Measurements from ENCODE around the gene SORD. TPM values are rescaled to one million over a fixed set of nuclear protein-coding genes. Genes with fewer than 3 reads are reported as not detected.

The SORD gene
- total and polyA plus RNA-seq, 10 of the 15 experiments (the other 5 are each of a cell fraction or from before 2014, with no cell fraction given) = 7.5 to 51.6 (median 40.1) TPM

- no peaks in the 10 kb centered on the region for H3K4me1 ChIP-seq (ENCODE audit: control insufficient read depth, insufficient read depth, low read length)
- no peak overlapping the region for H3K4me2 ChIP-seq (ENCODE audit: control insufficient read depth, insufficient read depth)
- ChIA-PET SMC1A (ENCODE audit: uncharacterized antibody, unreplicated experiment) (interaction anchor here (0.8 kb wide), 1 partner anchor 43 kb away, joined by 4 read pairs; no protein-coding TSS in a partner anchor), RAD21 (ENCODE audit: unreplicated experiment) (no interaction called here), POLR2A (no interaction called here), CTCF (no interaction called here)
- TF ChIP-seq ZNF217 (IDR thresholded peaks at IDR 0.05) (no peak), IRF3 (IDR thresholded peaks at IDR 0.05) (no peak), RELA (IDR thresholded peaks at IDR 0.05; ENCODE audit: borderline replicate concordance, partially characterized antibody) (no peak), ZNF592 (IDR thresholded peaks at IDR 0.05) (no peak), SIX5 (IDR thresholded peaks at IDR 0.05; ENCODE audit: low read depth, low read length, severe bottlenecking) (no peak), HDAC2 (IDR thresholded peaks at IDR 0.05) (no peak), HDGF (IDR thresholded peaks at IDR 0.05) (no peak), PAX5 (IDR thresholded peaks at IDR 0.05; ENCODE audit: borderline replicate concordance, low read depth, low read length) (no peak)
- H2AFZ ChIP-seq (ENCODE audit: control insufficient read depth, low read depth, low read length) = no peak overlapping the region
- in situ Hi-C loops (cut with MboI) (no loop called here), intact Hi-C loops (cut with micrococcal nuclease; ENCODE audit: unreplicated experiment) (no loop called here)
- no peaks in the 10 kb centered on the region for H3K9me3 ChIP-seq (replicated peaks; ENCODE audit: control insufficient read depth, insufficient read depth, low read length)
- ATAC-seq (peak; percentile 50), FAIRE-seq (no peak), DNase-seq (ENCODE audit: low read depth, low spot score) (no peak)
- 0 out of 4 replicates have a peak, but pooled peaks cover 0 to 2% of the 10 kb centered on the region in 2 experiments for H3K27me3 ChIP-seq (replicated peaks in 1 of 2; ENCODE audit: control insufficient read depth in 2 of 2, insufficient read depth in 2 of 2, low read length in 1 of 2)
- H3K4me3 ChIP-seq = no peak overlapping the region
- BruUV-seq (replicated peaks) = no TSS peak
- no peaks in the 10 kb centered on the region for H3K36me3 ChIP-seq (ENCODE audit: control insufficient read depth in 2 of 2, insufficient read depth in 2 of 2, low read length in 1 of 2)
- WGBS (ENCODE audit: insufficient coverage, insufficient replicate concordance, low lambda C conversion rate, missing lambda C conversion rate) = 0% methylated on average over 1 of the region's 1 CpG
- H3K79me2 ChIP-seq (ENCODE audit: control insufficient read depth, insufficient read depth, low read length) = no peaks in the 10 kb centered on the region
- H3K9ac ChIP-seq (ENCODE audit: control insufficient read depth, insufficient read depth, low read length) = no peak overlapping the region
- H3K27ac ChIP-seq (ENCODE audit: control insufficient read depth, insufficient read depth) = no peak overlapping the region
- H4K20me1 ChIP-seq (ENCODE audit: control insufficient read depth, insufficient read depth) = no peaks in the 10 kb centered on the region
These were observed 64.5 kb downstream of the SORD start for GRCh38 chr15:45087513-45087912.

Measured in GM12878 (cell line).